ENCODE data around the gene CHD9.

CHD9 gene

GRCh38 chr16:53142823-53143568 is 88.2 kb downstream of the CHD9 start:
- Histone ChIP-seq H3K4me3 (ENCODE audit: low read length, poor library complexity, severe bottlenecking) (no peak overlapping the region), H3K4me2 (ENCODE audit: low read depth, low read length, poor library complexity, severe bottlenecking) (no peak overlapping the region), H3K27me3 (ENCODE audit: insufficient read depth, low read length, poor library complexity, severe bottlenecking) (no peaks in the 10 kb centered on the region), H3K9ac (ENCODE audit: low read depth, low read length, poor library complexity, severe bottlenecking) (no peak overlapping the region), H4K20me1 (ENCODE audit: insufficient read depth, low read length, poor library complexity, severe bottlenecking) (no peaks in the 10 kb centered on the region), H3K36me3 (ENCODE audit: insufficient read depth, low read length) (no peaks in the 10 kb centered on the region), H3F3A (ENCODE audit: low read depth) (no peaks in the 10 kb centered on the region), H3K9me2 (replicated peaks; ENCODE audit: low read depth, low read length) (no peaks in the 10 kb centered on the region), H3K9me3 (ENCODE audit: insufficient read depth, low read depth, low read length) (no peaks in the 10 kb centered on the region), H2AFZ (ENCODE audit: low read length) (no peak overlapping the region), H3K4me1 (ENCODE audit: insufficient read depth, low read length, poor library complexity, severe bottlenecking) (no peaks in the 10 kb centered on the region), H3K79me2 (ENCODE audit: insufficient read depth, low read length) (no peaks in the 10 kb centered on the region)
- TF ChIP-seq CTCF (conservative IDR thresholded peaks at IDR 0.05; ENCODE audit: low read length) (no peak), EZH2phosphoT487 (IDR thresholded peaks at IDR 0.05; ENCODE audit: borderline replicate concordance) (no peak)

GRCh38 chr16:53147500-53148065 is 92.8 kb downstream of the CHD9 start:
- TF ChIP-seq EZH2phosphoT487 (IDR thresholded peaks at IDR 0.05; ENCODE audit: borderline replicate concordance) (no peak), CTCF (conservative IDR thresholded peaks at IDR 0.05; ENCODE audit: low read length) (no peak)
- H3K27me3 ChIP-seq (ENCODE audit: insufficient read depth, low read length, poor library complexity, severe bottlenecking): no peaks in the 10 kb centered on the region
- H3K4me1 ChIP-seq (ENCODE audit: insufficient read depth, low read length, poor library complexity, severe bottlenecking): peaks cover 8% of the 10 kb centered on the region
- peaks cover 11% of the 10 kb centered on the region; the same call in 1 of the 2 replicates for H3K79me2 ChIP-seq (ENCODE audit: insufficient read depth, low read length)
- no peak overlapping the region for H3K9ac ChIP-seq (ENCODE audit: low read depth, low read length, poor library complexity, severe bottlenecking)
- no peaks in the 10 kb centered on the region for H3K9me2 ChIP-seq (replicated peaks; ENCODE audit: low read depth, low read length)
- H3K4me2 ChIP-seq (ENCODE audit: low read depth, low read length, poor library complexity, severe bottlenecking): no peak overlapping the region
- no peak overlapping the region for H2AFZ ChIP-seq (ENCODE audit: low read length)
- no peak overlapping the region for H3K4me3 ChIP-seq (ENCODE audit: low read length, poor library complexity, severe bottlenecking)
- no peaks in the 10 kb centered on the region for H3F3A ChIP-seq (ENCODE audit: low read depth)
- H4K20me1 ChIP-seq (ENCODE audit: insufficient read depth, low read length, poor library complexity, severe bottlenecking): no peaks in the 10 kb centered on the region
- H3K36me3 ChIP-seq (ENCODE audit: insufficient read depth, low read length): no peaks in the 10 kb centered on the region
- H3K9me3 ChIP-seq (ENCODE audit: insufficient read depth, low read depth, low read length): peaks cover 17% of the 10 kb centered on the region; the same call in 1 of the 2 replicates

GRCh38 chr16:53150769-53151168 is 96.0 kb downstream of the CHD9 start:
- Histone ChIP-seq H3K9me2 (replicated peaks; ENCODE audit: low read depth, low read length) (no peaks in the 10 kb centered on the region), H3K4me2 (ENCODE audit: low read depth, low read length, poor library complexity, severe bottlenecking) (no peak overlapping the region), H3K27me3 (ENCODE audit: insufficient read depth, low read length, poor library complexity, severe bottlenecking) (no peaks in the 10 kb centered on the region), H3K9me3 (ENCODE audit: insufficient read depth, low read depth, low read length) (peaks cover 17% of the 10 kb centered on the region; the same call in 1 of the 2 replicates), H3K79me2 (ENCODE audit: insufficient read depth, low read length) (peaks cover 15% of the 10 kb centered on the region; the same call in 1 of the 2 replicates), H4K20me1 (ENCODE audit: insufficient read depth, low read length, poor library complexity, severe bottlenecking) (no peaks in the 10 kb centered on the region), H3F3A (ENCODE audit: low read depth) (no peaks in the 10 kb centered on the region), H3K9ac (ENCODE audit: low read depth, low read length, poor library complexity, severe bottlenecking) (no peak overlapping the region), H3K4me3 (ENCODE audit: low read length, poor library complexity, severe bottlenecking) (no peak overlapping the region), H3K36me3 (ENCODE audit: insufficient read depth, low read length) (no peaks in the 10 kb centered on the region; the same call in 1 of the 2 replicates), H3K4me1 (ENCODE audit: insufficient read depth, low read length, poor library complexity, severe bottlenecking) (peaks cover 8% of the 10 kb centered on the region), H2AFZ (ENCODE audit: low read length) (no peak overlapping the region)
- TF ChIP-seq EZH2phosphoT487 (IDR thresholded peaks at IDR 0.05; ENCODE audit: borderline replicate concordance) (no peak), CTCF (conservative IDR thresholded peaks at IDR 0.05; ENCODE audit: low read length) (no peak)
